NCI-H146 (cell line): ENCODE results near the gene COX19.
"Not testable (repeated sequence)": the region's sequence is repeated elsewhere in the genome, so short reads cannot be mapped to it uniquely, and the experiment has no call there.

Source experiments
- DNase-seq: peaks from one replicate; lab custom pipeline; 2025; lab: John Stamatoyannopoulos, UW

COX19 gene

GRCh38 chr7:1010226-1010625, 34.9 kb upstream of the COX19 start:
- DNase-seq, result no peak

DNA sequence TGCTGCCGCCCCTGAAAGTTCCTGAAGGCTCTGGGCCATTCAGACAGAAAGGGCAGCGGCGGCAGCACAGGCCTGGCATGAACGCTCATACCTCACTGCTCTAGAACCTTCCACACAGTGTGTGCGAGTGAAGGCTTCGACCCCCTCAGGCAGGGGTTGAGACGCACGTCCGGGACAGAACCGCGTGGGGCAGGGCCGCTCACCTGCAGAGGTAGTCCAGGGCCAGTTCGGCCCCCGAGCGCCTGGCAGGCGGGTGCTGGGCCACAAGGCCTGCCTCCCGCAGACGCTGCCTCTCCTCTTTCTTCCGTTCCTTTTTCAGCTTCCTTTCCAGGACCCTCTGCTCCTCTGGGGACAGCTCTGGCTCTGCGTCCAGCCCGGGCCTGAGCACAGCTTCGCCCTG, 34.4 kb upstream of the COX19 start:
- DNase-seq, result no peak

GRCh38 chr7:1008733-1009363, 33.5 kb upstream of the COX19 start:
- no peak for DNase-seq

- no peak for DNase-seq
Measured at GRCh38 chr7:1007901-1008300, 32.6 kb upstream of the COX19 start.

- no peak for DNase-seq
Measured at GRCh38 chr7:1005303-1005702, 30.0 kb upstream of the COX19 start.

GRCh38 chr7:1004018-1004852, 28.9 kb upstream of the COX19 start:
- no peak for DNase-seq

DNA sequence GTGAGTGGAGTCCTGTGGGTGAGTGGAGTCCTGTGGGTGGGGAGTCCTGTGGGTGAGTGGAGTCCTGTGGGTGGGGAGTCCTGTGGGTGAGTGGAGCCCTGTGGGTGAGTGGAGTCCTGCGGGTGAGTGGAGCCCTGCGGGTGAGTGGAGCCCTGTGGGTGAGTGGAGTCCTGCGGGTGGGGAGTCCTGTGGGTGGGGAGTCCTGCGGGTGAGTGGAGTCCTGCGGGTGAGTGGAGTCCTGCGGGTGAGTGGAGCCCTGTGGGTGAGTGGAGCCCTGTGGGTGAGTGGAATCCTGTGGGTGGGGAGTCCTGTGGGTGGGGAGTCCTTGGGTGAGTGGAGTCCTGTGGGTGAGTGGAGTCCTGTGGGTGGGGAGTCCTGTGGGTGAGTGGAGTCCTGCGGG, 27.1 kb upstream of the COX19 start:
- not testable (repeated sequence) for DNase-seq

DNA sequence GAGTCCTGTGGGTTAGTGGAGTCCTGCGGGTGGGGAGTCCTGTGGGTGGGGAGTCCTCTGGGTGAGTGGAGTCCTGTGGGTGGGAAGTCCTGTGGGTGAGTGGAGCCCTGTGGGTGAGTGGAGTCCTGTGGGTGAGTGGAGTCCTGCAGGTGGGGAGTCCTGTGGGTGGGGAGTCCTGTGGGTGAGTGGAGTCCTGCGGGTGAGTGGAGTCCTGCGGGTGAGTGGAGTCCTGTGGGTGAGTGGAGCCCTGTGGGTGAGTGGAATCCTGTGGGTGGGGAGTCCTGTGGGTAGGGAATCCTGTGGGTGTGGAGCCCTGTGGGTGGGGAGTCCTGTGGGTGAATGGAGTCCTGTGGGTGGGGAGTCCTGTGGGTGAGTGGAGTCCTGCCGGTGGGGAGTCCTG, 26.7 kb upstream of the COX19 start:
- not testable (repeated sequence) for DNase-seq

GRCh38 chr7:1001069-1001770, 25.9 kb upstream of the COX19 start:
- DNase-seq, result not testable (repeated sequence)

DNA sequence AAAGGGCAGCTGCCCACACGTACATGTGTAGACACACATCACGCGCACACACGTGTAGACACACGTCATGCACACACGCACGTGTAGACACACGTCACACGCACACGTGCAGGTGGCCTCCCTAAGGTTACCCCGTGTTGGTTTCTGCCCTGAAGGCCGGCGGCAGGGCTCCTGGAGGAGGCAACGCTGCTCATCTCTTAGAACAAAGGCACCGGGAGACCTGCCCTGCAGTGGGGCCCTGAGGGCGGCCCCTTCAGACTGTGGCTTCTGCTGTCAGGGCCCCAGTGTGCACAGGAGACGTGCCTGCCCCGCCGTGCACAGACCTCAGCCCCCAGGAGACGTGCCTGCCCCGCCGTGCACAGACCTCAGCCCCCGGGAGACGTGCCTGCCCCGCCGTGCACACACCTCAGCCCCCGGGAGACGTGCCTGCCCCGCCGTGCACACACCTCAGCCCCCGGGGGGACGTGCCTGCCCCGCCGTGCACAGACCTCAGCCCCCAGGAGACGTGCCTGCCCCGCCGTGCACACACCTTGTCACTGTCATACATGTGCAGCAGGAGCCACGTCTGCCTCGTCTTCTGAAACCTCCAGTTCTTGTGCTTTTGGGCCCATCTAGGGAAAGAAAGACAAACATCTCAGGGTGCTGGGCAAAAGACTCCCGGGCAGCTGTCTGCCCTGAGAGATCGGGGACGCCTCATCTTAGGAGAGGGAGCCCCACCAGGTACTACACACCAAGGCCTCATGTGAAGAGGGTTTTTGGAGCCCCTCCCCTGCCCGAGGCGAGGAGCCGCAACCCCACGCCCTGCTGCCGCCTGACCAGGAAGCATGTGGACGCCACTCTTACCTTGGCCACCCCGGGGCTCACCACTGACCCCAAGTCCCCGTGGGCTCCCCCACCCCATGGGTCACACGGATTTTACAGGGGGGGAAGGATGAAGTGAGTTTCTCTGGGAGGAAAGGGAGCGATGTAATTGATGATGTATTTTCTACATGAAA, 24.9 kb upstream of the COX19 start:
- no peak for DNase-seq

- DNase-seq, result no peak
Measured at GRCh38 chr7:999149-999879, 24.0 kb upstream of the COX19 start.

GRCh38 chr7:997404-998395, 22.4 kb upstream of the COX19 start:
- DNase-seq, result no peak

DNA sequence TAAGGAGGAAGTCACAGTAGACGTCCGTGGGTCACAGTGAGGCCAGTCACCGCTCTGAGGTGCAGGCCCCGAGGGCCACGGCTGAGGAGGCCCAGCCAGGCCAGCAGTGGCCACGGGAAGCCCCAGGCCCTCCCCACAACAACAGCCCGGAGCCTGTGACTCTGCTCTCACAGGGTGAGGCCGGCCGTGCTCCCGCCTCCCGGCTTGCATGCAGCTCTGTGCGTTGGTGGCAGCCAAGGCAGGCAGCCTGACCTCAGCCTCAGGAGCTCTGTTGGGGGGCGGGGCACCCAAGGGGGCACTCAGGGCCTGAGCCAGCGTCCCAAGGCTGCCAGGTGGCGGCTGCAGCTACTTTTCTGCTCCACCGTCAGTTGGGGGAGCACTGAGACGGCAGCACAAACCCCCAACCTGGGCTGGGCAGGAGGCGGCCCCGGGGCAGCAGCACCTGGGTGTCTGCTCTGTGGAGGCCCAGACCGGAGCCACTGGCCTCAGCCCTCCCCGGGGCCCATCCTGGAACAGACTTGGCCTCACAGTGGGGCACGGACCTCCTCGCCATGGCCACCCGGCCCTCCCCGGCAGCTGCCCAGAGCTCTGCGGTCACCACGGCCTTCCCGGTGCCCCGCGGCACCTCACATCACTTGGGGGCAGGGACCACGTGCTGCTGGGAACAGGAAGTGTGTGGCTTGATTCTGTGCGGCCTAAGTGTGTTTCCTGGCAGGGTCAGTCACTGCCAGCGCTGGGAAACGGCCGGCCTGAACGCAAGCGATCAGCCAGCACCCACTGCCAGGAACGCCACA, 20.9 kb upstream of the COX19 start:
- DNase-seq, result no peak

GRCh38 chr7:995571-995970, 20.2 kb upstream of the COX19 start:
- no peak for DNase-seq

DNA sequence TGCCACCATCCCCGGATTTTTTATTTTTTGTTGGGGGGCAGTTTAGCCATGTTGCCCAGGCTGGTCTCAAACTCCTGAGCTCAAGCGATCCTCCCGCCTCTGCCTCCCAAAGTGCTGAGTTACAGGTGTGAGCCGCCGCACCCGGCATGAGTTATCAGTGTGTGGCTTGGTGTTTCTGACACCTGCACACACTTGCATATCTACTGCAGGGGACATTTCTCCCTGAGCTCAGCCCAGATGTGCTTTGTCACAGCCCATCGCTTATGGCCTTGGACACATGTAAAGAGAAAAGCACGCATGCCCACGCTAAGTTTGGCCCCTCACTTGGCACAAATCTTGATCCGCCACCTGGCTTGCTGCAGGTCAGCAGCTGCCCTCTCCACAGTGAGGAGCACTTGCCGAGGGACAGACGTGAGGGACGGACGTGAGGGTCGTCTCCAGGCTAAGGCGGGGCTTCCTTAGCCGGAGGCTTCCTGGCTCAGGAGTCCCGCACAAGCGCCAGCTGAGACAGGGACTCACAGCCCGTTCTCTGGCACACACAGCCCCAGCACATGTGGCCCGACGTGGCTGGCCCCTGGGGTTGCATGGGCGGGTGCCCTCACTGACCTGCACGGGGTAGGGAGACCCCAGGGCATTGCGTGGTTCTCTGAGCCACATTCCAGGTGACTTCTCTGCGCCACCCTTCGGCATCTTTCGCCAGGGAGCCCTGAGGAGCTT, 19.4 kb upstream of the COX19 start:
- no peak for DNase-seq

DNA sequence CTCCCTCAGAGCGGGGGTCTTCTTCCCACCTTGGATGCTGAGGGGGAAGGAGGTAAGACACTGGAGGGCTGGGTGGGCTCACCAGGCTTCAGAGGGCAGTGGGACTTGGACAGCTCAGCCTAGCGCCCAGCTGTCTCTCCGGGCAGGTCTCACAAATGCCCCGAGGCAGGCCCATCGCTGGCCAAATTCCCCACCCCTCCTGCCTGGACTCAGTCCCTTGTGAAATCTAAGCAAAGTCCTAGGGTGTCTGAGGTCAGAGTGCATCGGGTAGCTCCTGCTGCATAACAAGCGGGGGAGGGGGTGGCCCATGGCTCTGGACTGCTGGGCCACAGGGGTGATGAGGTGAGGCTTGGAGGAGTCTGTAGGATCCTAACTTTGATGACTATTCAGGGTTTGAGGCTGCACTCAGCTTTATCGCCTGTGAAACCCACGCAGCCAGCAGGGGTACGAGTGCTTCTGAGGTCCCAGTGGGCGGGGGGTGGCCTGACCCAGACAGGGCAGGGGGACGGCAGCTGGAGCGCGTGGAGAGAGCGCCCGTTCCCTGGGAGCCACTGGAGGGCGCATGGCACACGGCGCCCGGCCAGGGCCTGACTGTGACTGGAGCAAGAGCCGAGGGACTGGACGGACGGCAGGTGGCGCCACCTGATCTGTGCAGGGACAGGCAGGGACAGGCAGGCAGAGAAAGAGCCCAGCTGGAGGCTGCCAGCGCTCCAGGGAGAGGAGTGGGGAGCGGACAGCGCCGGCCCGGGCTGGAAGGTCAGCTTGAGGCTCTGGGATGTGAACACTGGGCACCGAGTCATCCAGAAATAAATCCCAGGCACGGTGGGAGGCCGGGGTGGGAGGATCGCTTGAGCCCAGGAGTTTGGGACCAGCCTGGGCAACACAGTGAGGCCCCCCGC, 17.6 kb upstream of the COX19 start:
- peak; percentile 95 for DNase-seq
